HEK293T (cell line): ENCODE data around the gene LEPR.
"Not testable (repeated sequence)": the region's sequence is repeated elsewhere in the genome, so short reads cannot be mapped to it uniquely, and the experiment has no call there.

Experiments
- BHLHE40 ChIP-seq: fragments of 450-650 bp; IDR thresholded peaks from 2 replicates; pipeline ENCODE4 v1.6.1; 2016; ENCODE audit warnings: mild to moderate bottlenecking, moderate library complexity, borderline replicate concordance
- ELF4 ChIP-seq: fragments of 450-650 bp; IDR thresholded peaks from 2 replicates; pipeline ENCODE4 v1.6.1; 2017; ENCODE audit warnings: antibody characterized with exemption
- FOXA1 ChIP-seq: fragments of 450-650 bp; IDR thresholded peaks from 2 replicates; pipeline ENCODE4 v1.6.1; 2016; ENCODE audit warnings: mild to moderate bottlenecking
- FOXM1 ChIP-seq: fragments of 450-650 bp; IDR thresholded peaks from 2 replicates; pipeline ENCODE4 v1.6.1; 2017; ENCODE audit warnings: mild to moderate bottlenecking, borderline replicate concordance
- LEF1 ChIP-seq: fragments of 450-650 bp; IDR thresholded peaks from 2 replicates; pipeline ENCODE4 v1.6.1; 2017; ENCODE audit warnings: mild to moderate bottlenecking, borderline replicate concordance
- SP1 ChIP-seq: fragments of 450-650 bp; IDR thresholded peaks from 2 replicates; pipeline ENCODE4 v1.6.1; 2017
- ZNF384 ChIP-seq: fragments of 450-650 bp; IDR thresholded peaks from 2 replicates; pipeline ENCODE4 v1.6.1; 2016

- TF ChIP-seq FOXM1, BHLHE40, LEF1, FOXA1, ZNF384, ELF4, SP1: not testable (repeated sequence)
Observed at GRCh38 chr1:65465837-65466236, 45.4 kb downstream of the LEPR start.
